Mesenchymal stem cell (in vitro differentiated cells and primary cell): ENCODE data around the gene OR4A16. TPM values are rescaled to one million over a fixed set of nuclear protein-coding genes. Genes with fewer than 3 reads are reported as not detected.

Experiments used
- DNase-seq: peaks from one replicate; pipeline ENCODE4 v3.0.0-alpha.2; 2013
- H2AFZ ChIP-seq: one replicate; pipeline ENCODE4 v1.6.1; 2013; ENCODE audit warnings: low read depth, mild to moderate bottlenecking, control low read depth, inconsistent platforms, low read length, moderate library complexity
- H2AK5ac ChIP-seq: 2 replicates; pipeline ENCODE4 v1.6.1; 2013; ENCODE audit warnings: low read length, moderate library complexity, mild to moderate bottlenecking, inconsistent platforms; ENCODE audit not compliant: severe bottlenecking
- H2BK120ac ChIP-seq: one replicate; pipeline ENCODE4 v1.6.1; 2013; ENCODE audit warnings: low read depth, mild to moderate bottlenecking, inconsistent platforms, low read length, moderate library complexity
- H2BK12ac ChIP-seq, 2 experiments: one replicate each; pipeline ENCODE4 v1.6.1; 2013; ENCODE audit warnings: inconsistent platforms in 2 of 2, low read length in 2 of 2, mild to moderate bottlenecking in 2 of 2, moderate library complexity in 2 of 2, control low read depth in 1 of 2
- H2BK15ac ChIP-seq: one replicate; pipeline ENCODE4 v1.6.1; 2013; ENCODE audit warnings: mild to moderate bottlenecking, low read depth, inconsistent platforms; ENCODE audit not compliant: poor library complexity, severe bottlenecking
- H2BK5ac ChIP-seq: 2 replicates; pipeline ENCODE4 v1.6.1; 2013; ENCODE audit warnings: low read depth, mild to moderate bottlenecking, low read length, control low read depth, inconsistent platforms; ENCODE audit not compliant: poor library complexity, severe bottlenecking
- H3K14ac ChIP-seq, 2 experiments: one replicate each; pipeline ENCODE4 v1.6.1; 2013; ENCODE audit warnings: inconsistent platforms in 2 of 2, low read length in 2 of 2, control low read depth in 1 of 2, mild to moderate bottlenecking in 1 of 2, moderate library complexity in 1 of 2
- H3K18ac ChIP-seq, 2 experiments: one replicate each; pipeline ENCODE4 v1.6.1; 2013; ENCODE audit warnings: inconsistent platforms in 2 of 2, low read length in 2 of 2, control low read depth in 1 of 2, low read depth in 1 of 2, mild to moderate bottlenecking in 1 of 2
- H3K23ac ChIP-seq, 2 experiments: one replicate each; pipeline ENCODE4 v1.6.1; 2013; ENCODE audit warnings: inconsistent platforms in 2 of 2, low read length in 2 of 2, mild to moderate bottlenecking in 2 of 2, moderate library complexity in 2 of 2, control low read depth in 1 of 2
- H3K27ac ChIP-seq: 2 replicates; pipeline ENCODE4 v1.5.1; 2013; ENCODE audit warnings: mild to moderate bottlenecking, moderate library complexity, low read length, control low read depth, inconsistent platforms; ENCODE audit not compliant: poor library complexity, severe bottlenecking
- H3K27me3 ChIP-seq, 2 experiments: 2 replicates each; pipeline versions ENCODE4 v1.6.1 to v1.7.0; 2013; ENCODE audit warnings: low read length in 2 of 2, mild to moderate bottlenecking in 2 of 2, moderate library complexity in 2 of 2, control low read depth in 1 of 2, inconsistent platforms in 1 of 2; ENCODE audit not compliant: control insufficient read depth in 1 of 2, insufficient read depth in 1 of 2
- H3K36me3 ChIP-seq, 2 experiments: 2 replicates each; pipeline versions ENCODE4 v1.6.1 to v1.7.0; 2013; ENCODE audit warnings: low read length in 2 of 2, control low read depth in 1 of 2, inconsistent platforms in 1 of 2, low read depth in 1 of 2, mild to moderate bottlenecking in 1 of 2; ENCODE audit not compliant: insufficient read depth in 2 of 2, control insufficient read depth in 1 of 2
- H3K4ac ChIP-seq, 2 experiments: one replicate each; pipeline ENCODE4 v1.6.1; 2013; ENCODE audit warnings: inconsistent platforms in 2 of 2, low read length in 2 of 2, mild to moderate bottlenecking in 2 of 2, moderate library complexity in 2 of 2, control low read depth in 1 of 2, low read depth in 1 of 2
- H3K4me1 ChIP-seq: 2 replicates; pipeline ENCODE4 v1.6.1; 2013; ENCODE audit warnings: low read depth, low read length, control low read depth; ENCODE audit not compliant: control insufficient read depth, insufficient read depth
- H3K4me2 ChIP-seq: 2 replicates; pipeline ENCODE4 v1.6.1; 2013; ENCODE audit warnings: low read length, mild to moderate bottlenecking, inconsistent platforms; ENCODE audit not compliant: poor library complexity, severe bottlenecking
- H3K4me3 ChIP-seq, 2 experiments: 2 replicates each; pipeline versions ENCODE4 v1.5.1 to v1.7.0; 2013; ENCODE audit warnings: low read length in 2 of 2, mild to moderate bottlenecking in 2 of 2, control low read depth in 1 of 2, low read depth in 1 of 2; ENCODE audit not compliant: insufficient read depth in 1 of 2
- H3K79me1 ChIP-seq: replicated peaks from 2 replicates; pipeline ENCODE4 v1.6.1; 2013; ENCODE audit warnings: mild to moderate bottlenecking, control low read depth, low read length, inconsistent platforms; ENCODE audit not compliant: poor library complexity, severe bottlenecking
- H3K9ac ChIP-seq: 2 replicates; pipeline ENCODE4 v1.7.0; 2013; ENCODE audit warnings: mild to moderate bottlenecking, low read length, moderate library complexity
- H3K9me3 ChIP-seq: 2 replicates; pipeline ENCODE4 v1.7.0; 2013; ENCODE audit warnings: mild to moderate bottlenecking, low read length; ENCODE audit not compliant: control insufficient read depth
- H4K8ac ChIP-seq: one replicate; pipeline ENCODE4 v1.6.1; 2013; ENCODE audit warnings: inconsistent platforms, mild to moderate bottlenecking, low read length, moderate library complexity
- H4K91ac ChIP-seq: one replicate; pipeline ENCODE4 v1.6.1; 2013; ENCODE audit warnings: mild to moderate bottlenecking, low read length, inconsistent platforms
- WGBS: methylation state at CpG from one replicate; pipeline ENCODE4 v1.1.7; 2013; ENCODE audit warnings: mixed read lengths; 5-methylcytosine and 5-hydroxymethylcytosine counted together
- polyA plus RNA-seq, 2 experiments: library from polyadenylated mRNA; stranded (reverse); fragments of 200-250 nt; gene quantifications; one replicate each; pipeline ENCODE4 v1.2.3, GENCODE V29; 2013

The OR4A16 gene
- not detected for polyA plus RNA-seq (2013, experiment 1 of 2)
- not detected for polyA plus RNA-seq (2013, experiment 2 of 2)

GRCh38 chr11:55342901-55343300 lies at the start of gene OR4A16:
Gene OR4A16, plus strand, starts transcription at chr11:55343201. Its CDS starts 0 bp downstream, at chr11:55343201.
- no peak within 1 kb of the TSS for H2AK5ac ChIP-seq
- H2BK120ac ChIP-seq: no peak within 1 kb of the TSS
- no peak within 1 kb of the TSS for H3K9ac ChIP-seq
- H3K18ac ChIP-seq: no peak within 1 kb of the TSS
- H4K8ac ChIP-seq: no peak within 1 kb of the TSS
- no peaks in the 10 kb centered on the region for H3K27me3 ChIP-seq
- no peak within 1 kb of the TSS for H2BK15ac ChIP-seq
- H3K14ac ChIP-seq: no peak within 1 kb of the TSS
- no peaks in the 10 kb centered on the region for H3K4me1 ChIP-seq
- H4K91ac ChIP-seq: no peak within 1 kb of the TSS
- 94% methylated on average over 2 of the region's 3 CpGs for WGBS
- H3K4ac ChIP-seq: no peak within 1 kb of the TSS
- no peak for DNase-seq
- no peak within 1 kb of the TSS for H2BK5ac ChIP-seq
- no peak within 1 kb of the TSS for H3K4me3 ChIP-seq
- H3K79me1 ChIP-seq: no peaks in the 10 kb centered on the region
- no peak within 1 kb of the TSS for H3K27ac ChIP-seq
- H3K4me2 ChIP-seq: no peak within 1 kb of the TSS
- no peak within 1 kb of the TSS for H3K23ac ChIP-seq
- H3K9me3 ChIP-seq: peaks cover 4% of the 10 kb centered on the region
- H2BK12ac ChIP-seq: no peak within 1 kb of the TSS
- no peaks in the 10 kb centered on the region for H3K36me3 ChIP-seq
- no peak within 1 kb of the TSS for H2AFZ ChIP-seq

- Histone ChIP-seq H4K91ac (no peak overlapping the region), H3K4me1 (no peaks in the 10 kb centered on the region), H2BK120ac (no peak overlapping the region), H2AK5ac (no peak overlapping the region), H3K14ac (no peak overlapping the region), H3K18ac (no peak overlapping the region), H2AFZ (no peak overlapping the region), H3K4me3 (no peak overlapping the region), H3K4ac (no peak overlapping the region), H2BK15ac (no peak overlapping the region), H2BK12ac (no peak overlapping the region), H4K8ac (no peak overlapping the region), H3K27me3 (no peaks in the 10 kb centered on the region), H3K9me3 (peaks cover 1% of the 10 kb centered on the region), H3K79me1 (no peaks in the 10 kb centered on the region), H3K23ac (no peak overlapping the region), H3K9ac (no peak overlapping the region), H3K36me3 (no peaks in the 10 kb centered on the region), H3K4me2 (no peak overlapping the region), H3K27ac (no peak overlapping the region), H2BK5ac (no peak overlapping the region)
- no CpG with 5 or more reads among the region's 1 CpG for WGBS
- no peak for DNase-seq
Measured at GRCh38 chr11:55324500-55324899, 18.5 kb upstream of the OR4A16 start.

GRCh38 chr11:55345306-55345705 lies 2.3 kb downstream of the OR4A16 start:
- no peaks in the 10 kb centered on the region for H3K79me1 ChIP-seq
- no peaks in the 10 kb centered on the region for H3K36me3 ChIP-seq
- H4K8ac ChIP-seq: no peak overlapping the region
- H4K91ac ChIP-seq: no peak overlapping the region
- H3K27ac ChIP-seq: no peak overlapping the region
- no CpG with 5 or more reads among the region's 1 CpG for WGBS
- no peak overlapping the region for H3K9ac ChIP-seq
- H2BK15ac ChIP-seq: no peak overlapping the region
- no peaks in the 10 kb centered on the region for H3K27me3 ChIP-seq
- no peak overlapping the region for H2BK120ac ChIP-seq
- no peak overlapping the region for H3K4me2 ChIP-seq
- H2AFZ ChIP-seq: no peak overlapping the region
- H2BK12ac ChIP-seq: no peak overlapping the region
- H2BK5ac ChIP-seq: no peak overlapping the region
- no peak overlapping the region for H3K4me3 ChIP-seq
- H3K14ac ChIP-seq: no peak overlapping the region
- H3K18ac ChIP-seq: no peak overlapping the region
- no peak overlapping the region for H3K23ac ChIP-seq
- H3K4me1 ChIP-seq: no peaks in the 10 kb centered on the region
- no peak overlapping the region for H2AK5ac ChIP-seq
- DNase-seq: no peak
- H3K4ac ChIP-seq: no peak overlapping the region
- H3K9me3 ChIP-seq: peaks cover 9% of the 10 kb centered on the region

- H2AK5ac ChIP-seq: no peak overlapping the region
- no peak overlapping the region for H2BK5ac ChIP-seq
- no peak overlapping the region for H3K4ac ChIP-seq
- no peak overlapping the region for H3K27ac ChIP-seq
- peaks cover 25% of the 10 kb centered on the region for H3K9me3 ChIP-seq
- H2BK120ac ChIP-seq: no peak overlapping the region
- WGBS: 19% methylated on average over 1 of the region's 1 CpG
- no peak overlapping the region for H4K8ac ChIP-seq
- H3K14ac ChIP-seq: no peak overlapping the region
- no peak overlapping the region for H2AFZ ChIP-seq
- H2BK12ac ChIP-seq: no peak overlapping the region
- H4K91ac ChIP-seq: no peak overlapping the region
- no peaks in the 10 kb centered on the region for H3K27me3 ChIP-seq
- DNase-seq: no peak
- no peaks in the 10 kb centered on the region for H3K36me3 ChIP-seq
- H3K18ac ChIP-seq: no peak overlapping the region
- H3K79me1 ChIP-seq: no peaks in the 10 kb centered on the region
- no peak overlapping the region for H3K23ac ChIP-seq
- no peaks in the 10 kb centered on the region for H3K4me1 ChIP-seq
- H3K4me3 ChIP-seq: no peak overlapping the region
- no peak overlapping the region for H2BK15ac ChIP-seq
- no peak overlapping the region for H3K9ac ChIP-seq
- no peak overlapping the region for H3K4me2 ChIP-seq
Measured at GRCh38 chr11:55349032-55349431, 6.0 kb downstream of the OR4A16 start.
